Panc1 (cell line): ENCODE measurements around the gene TEPSIN. TPM values are rescaled to one million over a fixed set of nuclear protein-coding genes. Genes with fewer than 3 reads are reported as not detected.

Experiments used
- ATAC-seq: fragments of 200-7000 bp; cut with Tn5 transposase; 2 replicates; pipeline ENCODE4 v1.9.1; 2020; ENCODE audit warnings: mild to moderate bottlenecking, moderate library complexity
- BruUV-seq: library from RNA; stranded (reverse); fragments of 400-500 nt; replicated peaks from 2 replicates; lab custom pipeline; 2021; lab: Mats Ljungman, UMichigan
- CTCF ChIA-PET: fragments of 300-600 bp; sonication (Branson Sonifier 250); formaldehyde crosslinking; loops from one replicate; lab custom pipeline; 2022; ENCODE audit warnings: antibody characterized with exemption; lab: Charles Lee
- POLR2A ChIA-PET: fragments of 300-600 bp; sonication (Branson Sonifier 250); formaldehyde crosslinking; loops from one replicate; lab custom pipeline; 2022; ENCODE audit warnings: antibody characterized with exemption; lab: Charles Lee
- DNase-seq: peaks from one replicate; pipeline ENCODE4 v3.0.0-alpha.2; 2010; ENCODE audit warnings: low read depth, low spot score
- H3K27ac ChIP-seq: 2 replicates; pipeline ENCODE4 v1.5.1; 2011; ENCODE audit warnings: mild to moderate bottlenecking, low read length, inconsistent platforms
- H3K27me3 ChIP-seq: fragments of 200-500 bp; sonication (Bioruptor generic); 2 replicates; pipeline ENCODE4 v1.6.0; 2014; ENCODE audit warnings: low read length, inconsistent platforms; ENCODE audit not compliant: control insufficient read depth, insufficient read depth
- H3K36me3 ChIP-seq: fragments of 200-500 bp; sonication (Bioruptor generic); 2 replicates; pipeline ENCODE4 v1.5.1; 2014; ENCODE audit warnings: inconsistent platforms, mild to moderate bottlenecking, low read length, moderate library complexity; ENCODE audit not compliant: control insufficient read depth, insufficient read depth
- H3K4me1 ChIP-seq: 2 replicates; pipeline ENCODE4 v1.5.1; 2011; ENCODE audit warnings: inconsistent platforms, mild to moderate bottlenecking, low read length, moderate library complexity; ENCODE audit not compliant: control insufficient read depth, insufficient read depth
- H3K4me3 ChIP-seq, 2 experiments: 2 replicates each; pipeline ENCODE4 v1.5.1; 2011 to 2012; ENCODE audit warnings: low read depth in 2 of 2, low read length in 2 of 2, mild to moderate bottlenecking in 2 of 2, inconsistent platforms in 1 of 2, moderate library complexity in 1 of 2
- H3K9me3 ChIP-seq: fragments of 200-500 bp; sonication (Bioruptor generic); 2 replicates; pipeline ENCODE4 v1.5.1; 2014; ENCODE audit warnings: low read depth, mild to moderate bottlenecking, inconsistent platforms, low read length, moderate library complexity; ENCODE audit not compliant: control insufficient read depth, insufficient read depth
- POLR2AphosphoS5 ChIP-seq: IDR thresholded peaks from 2 replicates; pipeline ENCODE4 v1.6.1; 2012; ENCODE audit warnings: mild to moderate bottlenecking, low read depth, low read length, moderate library complexity
- SIN3A ChIP-seq: IDR thresholded peaks from 2 replicates; pipeline ENCODE4 v1.6.1; 2012; ENCODE audit warnings: low read depth, mild to moderate bottlenecking, low read length, moderate library complexity, borderline replicate concordance; ENCODE audit not compliant: insufficient read depth
- TCF7L2 ChIP-seq: IDR thresholded peaks from 2 replicates; pipeline ENCODE4 v1.6.1; 2011; ENCODE audit warnings: mild to moderate bottlenecking, low read depth, low read length, inconsistent platforms
- in situ Hi-C: cut with HindIII; loops from 2 replicates; pipeline ENCODE4 v1.10.0; 2016; ENCODE audit warnings: low sequenced_read_pairs, low pct_unique_long_range_greater_than_20kb
- intact Hi-C: fragments of 100-400 bp; cut with micrococcal nuclease; formaldehyde crosslinking; loops from one replicate; pipeline ENCODE4 v1.10.0; 2022; ENCODE audit not compliant: unreplicated experiment
- total RNA-seq: library from RNA; stranded (reverse); gene quantifications from one replicate; pipeline ENCODE4 v1.2.1, GENCODE V29; 2021; ENCODE audit not compliant: unreplicated experiment
- TF ChIP-seq, protein P1 (sequence below), 2 experiments: IDR thresholded peaks; 2 replicates each; pipeline ENCODE4 v1.6.1; 2011 to 2012; ENCODE audit warnings: low read depth in 2 of 2, control low read depth in 1 of 2, low read length in 1 of 2, mild to moderate bottlenecking in 1 of 2, moderate library complexity in 1 of 2; ENCODE audit not compliant: insufficient read depth in 1 of 2
- TF ChIP-seq, protein P2 (sequence below): fragments of 450-650 bp; IDR thresholded peaks from 2 replicates; pipeline ENCODE4 v1.5.1; 2017; ENCODE audit warnings: mild to moderate bottlenecking

TEPSIN gene
- total RNA-seq, 1 experiment from 2014 or later: 44.9 TPM

DNA sequence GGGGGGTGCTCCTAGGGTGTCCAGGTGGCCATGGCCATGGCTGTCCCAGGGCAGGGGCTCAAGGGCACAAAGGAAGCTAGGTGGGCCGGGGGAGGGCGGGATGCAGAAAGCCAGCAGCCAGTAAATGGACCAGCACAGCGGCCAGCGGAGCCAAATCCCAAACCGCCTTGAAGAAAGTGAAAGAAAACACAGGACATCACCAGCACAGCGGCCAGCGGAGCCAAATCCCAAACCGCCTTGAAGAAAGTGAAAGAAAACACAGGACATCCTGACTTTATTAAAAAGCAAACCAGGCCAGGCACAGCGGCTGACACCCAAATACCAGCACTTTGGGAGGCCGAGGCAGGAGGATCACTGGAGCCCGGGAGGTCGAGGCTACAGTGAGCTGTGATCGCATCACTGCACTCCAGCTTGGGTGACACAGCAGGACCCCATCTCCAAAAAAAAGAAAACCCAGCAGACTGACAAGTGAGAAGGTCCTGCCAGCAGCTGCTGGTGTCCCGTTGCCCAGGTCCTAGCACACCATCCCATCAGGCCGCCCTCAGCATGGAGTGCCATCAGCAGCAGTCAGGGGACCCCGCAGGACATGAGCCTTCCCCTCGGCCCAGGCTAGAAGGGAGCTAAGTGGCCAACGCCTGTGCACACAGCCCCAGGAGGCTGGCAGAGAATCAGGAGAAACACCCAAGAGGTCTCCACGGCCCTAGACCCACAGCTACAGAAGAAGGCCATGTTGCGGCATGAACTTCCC is 39.3 kb upstream of the TEPSIN start:
- Histone ChIP-seq H3K36me3 (peaks cover 2% of the 10 kb centered on the region; the same call in 1 of the 2 replicates), H3K4me3 (no peak overlapping the region), H3K27ac (no peak overlapping the region), H3K27me3 (no peaks in the 10 kb centered on the region), H3K9me3 (no peaks in the 10 kb centered on the region), H3K4me1 (no peaks in the 10 kb centered on the region)
- ATAC-seq (no peak), DNase-seq (no peak)
- BruUV-seq: no TSS peak
- in situ Hi-C loops (no loop called here), intact Hi-C loops (no loop called here)
- TF ChIP-seq SIN3A: no peak
- TF ChIP-seq, protein P1, sequence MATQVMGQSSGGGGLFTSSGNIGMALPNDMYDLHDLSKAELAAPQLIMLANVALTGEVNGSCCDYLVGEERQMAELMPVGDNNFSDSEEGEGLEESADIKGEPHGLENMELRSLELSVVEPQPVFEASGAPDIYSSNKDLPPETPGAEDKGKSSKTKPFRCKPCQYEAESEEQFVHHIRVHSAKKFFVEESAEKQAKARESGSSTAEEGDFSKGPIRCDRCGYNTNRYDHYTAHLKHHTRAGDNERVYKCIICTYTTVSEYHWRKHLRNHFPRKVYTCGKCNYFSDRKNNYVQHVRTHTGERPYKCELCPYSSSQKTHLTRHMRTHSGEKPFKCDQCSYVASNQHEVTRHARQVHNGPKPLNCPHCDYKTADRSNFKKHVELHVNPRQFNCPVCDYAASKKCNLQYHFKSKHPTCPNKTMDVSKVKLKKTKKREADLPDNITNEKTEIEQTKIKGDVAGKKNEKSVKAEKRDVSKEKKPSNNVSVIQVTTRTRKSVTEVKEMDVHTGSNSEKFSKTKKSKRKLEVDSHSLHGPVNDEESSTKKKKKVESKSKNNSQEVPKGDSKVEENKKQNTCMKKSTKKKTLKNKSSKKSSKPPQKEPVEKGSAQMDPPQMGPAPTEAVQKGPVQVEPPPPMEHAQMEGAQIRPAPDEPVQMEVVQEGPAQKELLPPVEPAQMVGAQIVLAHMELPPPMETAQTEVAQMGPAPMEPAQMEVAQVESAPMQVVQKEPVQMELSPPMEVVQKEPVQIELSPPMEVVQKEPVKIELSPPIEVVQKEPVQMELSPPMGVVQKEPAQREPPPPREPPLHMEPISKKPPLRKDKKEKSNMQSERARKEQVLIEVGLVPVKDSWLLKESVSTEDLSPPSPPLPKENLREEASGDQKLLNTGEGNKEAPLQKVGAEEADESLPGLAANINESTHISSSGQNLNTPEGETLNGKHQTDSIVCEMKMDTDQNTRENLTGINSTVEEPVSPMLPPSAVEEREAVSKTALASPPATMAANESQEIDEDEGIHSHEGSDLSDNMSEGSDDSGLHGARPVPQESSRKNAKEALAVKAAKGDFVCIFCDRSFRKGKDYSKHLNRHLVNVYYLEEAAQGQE (IDR thresholded peaks at IDR 0.05; ENCODE audit: insufficient read depth in 1 of 2, low read depth in 2 of 2, low read length in 1 of 2): no peak
- TF ChIP-seq, protein P2, sequence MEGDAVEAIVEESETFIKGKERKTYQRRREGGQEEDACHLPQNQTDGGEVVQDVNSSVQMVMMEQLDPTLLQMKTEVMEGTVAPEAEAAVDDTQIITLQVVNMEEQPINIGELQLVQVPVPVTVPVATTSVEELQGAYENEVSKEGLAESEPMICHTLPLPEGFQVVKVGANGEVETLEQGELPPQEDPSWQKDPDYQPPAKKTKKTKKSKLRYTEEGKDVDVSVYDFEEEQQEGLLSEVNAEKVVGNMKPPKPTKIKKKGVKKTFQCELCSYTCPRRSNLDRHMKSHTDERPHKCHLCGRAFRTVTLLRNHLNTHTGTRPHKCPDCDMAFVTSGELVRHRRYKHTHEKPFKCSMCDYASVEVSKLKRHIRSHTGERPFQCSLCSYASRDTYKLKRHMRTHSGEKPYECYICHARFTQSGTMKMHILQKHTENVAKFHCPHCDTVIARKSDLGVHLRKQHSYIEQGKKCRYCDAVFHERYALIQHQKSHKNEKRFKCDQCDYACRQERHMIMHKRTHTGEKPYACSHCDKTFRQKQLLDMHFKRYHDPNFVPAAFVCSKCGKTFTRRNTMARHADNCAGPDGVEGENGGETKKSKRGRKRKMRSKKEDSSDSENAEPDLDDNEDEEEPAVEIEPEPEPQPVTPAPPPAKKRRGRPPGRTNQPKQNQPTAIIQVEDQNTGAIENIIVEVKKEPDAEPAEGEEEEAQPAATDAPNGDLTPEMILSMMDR: no peak
- no peak for TF ChIP-seq POLR2AphosphoS5
- no peak for TF ChIP-seq TCF7L2
- CTCF ChIA-PET: no interaction called here
- POLR2A ChIA-PET: no interaction called here

DNA sequence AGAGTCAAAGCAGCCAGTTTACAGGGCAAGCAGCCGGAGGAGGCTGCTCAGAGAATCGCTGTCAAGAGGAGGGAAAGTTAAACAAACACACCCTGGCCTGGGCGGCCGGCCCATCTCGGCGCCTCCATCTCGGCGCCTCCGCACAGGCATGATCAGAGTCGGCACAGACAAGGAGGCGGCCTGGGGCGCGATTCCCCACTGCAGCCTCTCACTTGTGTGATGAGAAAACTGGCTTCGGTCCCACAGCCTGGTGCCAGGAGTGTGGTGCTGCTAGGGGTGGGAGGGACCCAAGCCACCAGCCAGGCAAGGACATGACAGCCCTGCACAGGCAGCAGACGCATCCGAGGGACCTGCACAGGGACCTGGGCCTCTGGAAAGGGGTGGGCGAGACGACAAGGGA is 38.6 kb upstream of the TEPSIN start:
- no peak overlapping the region for H3K27ac ChIP-seq
- ChIA-PET POLR2A (no interaction called here), CTCF (no interaction called here)
- H3K36me3 ChIP-seq: peaks cover 7% of the 10 kb centered on the region; the same call in 1 of the 2 replicates
- DNase-seq (no peak), ATAC-seq (no peak)
- no peaks in the 10 kb centered on the region for H3K27me3 ChIP-seq
- H3K4me3 ChIP-seq: no peak overlapping the region
- intact Hi-C loops: no loop called here
- H3K9me3 ChIP-seq: no peaks in the 10 kb centered on the region
- in situ Hi-C loops: no loop called here
- H3K4me1 ChIP-seq: no peaks in the 10 kb centered on the region
- TF ChIP-seq, protein P1 (IDR thresholded peaks at IDR 0.05; ENCODE audit: insufficient read depth in 1 of 2, low read depth in 2 of 2, low read length in 1 of 2): no peak
- TF ChIP-seq POLR2AphosphoS5 (no peak), SIN3A (no peak), TCF7L2 (no peak)
- TF ChIP-seq, protein P2: no peak
- no TSS peak for BruUV-seq
